Stimulated activated CD4-positive, alpha-beta T cell treated with anti-CD3 and anti-CD28 coated beads, Interleukin-15, amount 100 ng/mL, for 1 hour (primary cell): ENCODE measurements around the gene SPON1.
A peak's percentile ranks its signal among the peaks of the same experiment; 100 is the strongest.
"Not testable (repeated sequence)": the region's sequence is repeated elsewhere in the genome, so short reads cannot be mapped to it uniquely, and the experiment has no call there.

Source experiments
- DNase-seq, 2 donors: peaks; one replicate each; pipeline ENCODE4 v3.0.0-alpha.2; 2020; ENCODE audit warnings: low read depth in 1 of 2, low spot score in 1 of 2

Gene SPON1

GRCh38 chr11:13962562-13963168 lies at the start of gene SPON1:
SPON1 (plus strand) TSS chr11:13962723; CDS start chr11:13962905, 182 bp downstream.
- peak in 1 of 2 donors; percentile 19 for DNase-seq

GRCh38 chr11:13917264-13917663 lies 45.3 kb upstream of the SPON1 start:
- no peak for DNase-seq

GRCh38 chr11:13917904-13918303 lies 44.6 kb upstream of the SPON1 start:
- DNase-seq: no peak

GRCh38 chr11:13920756-13921155 lies 41.8 kb upstream of the SPON1 start:
- no peak for DNase-seq

GRCh38 chr11:13921545-13921944 lies 41.0 kb upstream of the SPON1 start:
- DNase-seq: no peak

- DNase-seq: no peak
Measured at GRCh38 chr11:13923182-13923581, 39.3 kb upstream of the SPON1 start.

GRCh38 chr11:13923716-13924650 lies 38.5 kb upstream of the SPON1 start:
- DNase-seq: no peak

GRCh38 chr11:13924801-13925327 lies 37.7 kb upstream of the SPON1 start:
- DNase-seq: no peak

- DNase-seq: not testable (repeated sequence)
Measured at GRCh38 chr11:13926366-13926765, 36.2 kb upstream of the SPON1 start.

- DNase-seq: no peak
Measured at GRCh38 chr11:13926981-13927380, 35.5 kb upstream of the SPON1 start.

- no peak for DNase-seq
Measured at GRCh38 chr11:13927481-13927880, 35.0 kb upstream of the SPON1 start.

- no peak for DNase-seq
Measured at GRCh38 chr11:13928566-13929251, 33.8 kb upstream of the SPON1 start.

- DNase-seq: no peak
Measured at GRCh38 chr11:13929395-13929891, 33.1 kb upstream of the SPON1 start.

- no peak for DNase-seq
Measured at GRCh38 chr11:13931356-13931755, 31.2 kb upstream of the SPON1 start.

GRCh38 chr11:13937154-13937553 lies 25.4 kb upstream of the SPON1 start:
- not testable (repeated sequence) for DNase-seq

- not testable (repeated sequence) for DNase-seq
Measured at GRCh38 chr11:13938829-13939228, 23.7 kb upstream of the SPON1 start.

GRCh38 chr11:13939961-13940906 lies 22.3 kb upstream of the SPON1 start:
- DNase-seq: no peak

GRCh38 chr11:13940907-13941256 lies 21.6 kb upstream of the SPON1 start:
- no peak for DNase-seq

- DNase-seq: no peak
Measured at GRCh38 chr11:13941775-13942174, 20.7 kb upstream of the SPON1 start.

- no peak for DNase-seq
Measured at GRCh38 chr11:13942378-13942777, 20.1 kb upstream of the SPON1 start.
